NAMALWA (cell line): ENCODE results near the gene HPDL.
A peak's percentile ranks its signal among the peaks of the same experiment; 100 is the strongest.
"Not testable (repeated sequence)": the region's sequence is repeated elsewhere in the genome, so short reads cannot be mapped to it uniquely, and the experiment has no call there.

Experiments
- DNase-seq: peaks from one replicate; pipeline ENCODE4 v3.0.0-alpha.2; 2015; ENCODE audit warnings: low spot score

HPDL gene

DNA sequence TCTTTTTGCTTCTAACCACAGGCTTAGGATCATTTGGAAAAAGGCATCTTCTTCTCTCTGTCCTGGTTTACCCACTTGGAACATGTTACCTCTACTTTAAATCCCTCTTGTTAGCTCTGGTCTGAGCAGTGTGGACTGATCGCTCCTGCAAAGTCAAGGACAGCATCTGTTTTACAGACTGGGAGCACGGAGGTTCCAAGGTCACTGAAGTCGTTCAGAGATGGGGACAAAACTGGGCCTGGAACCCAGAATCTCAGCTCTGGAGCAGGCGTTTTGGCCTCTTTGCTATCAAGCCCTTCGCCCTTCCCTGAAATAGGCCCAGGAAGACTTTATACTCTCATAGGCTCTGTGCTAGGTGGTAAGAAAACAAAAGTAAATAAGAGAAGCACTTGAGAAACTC lies 24.8 kb downstream of the HPDL start:
- no peak for DNase-seq

DNA sequence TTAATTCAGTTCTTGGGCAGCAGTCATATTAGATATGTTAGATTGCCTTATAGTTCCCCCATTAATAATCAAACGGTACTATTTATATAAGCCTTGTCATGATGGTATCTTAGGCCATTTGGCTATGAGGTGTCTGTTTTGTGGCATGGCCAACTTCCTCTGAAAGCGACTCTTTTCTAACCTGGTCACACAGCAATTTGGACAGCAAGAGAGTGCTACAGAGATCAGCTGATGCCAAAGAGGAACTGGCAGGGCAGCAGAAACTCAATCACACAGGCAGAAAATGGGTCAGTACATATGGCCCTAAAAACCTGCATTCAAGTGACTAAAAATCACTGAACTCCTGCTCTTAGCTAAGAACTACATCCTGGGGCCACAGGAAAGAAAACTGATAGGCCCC lies 27.0 kb downstream of the HPDL start:
- DNase-seq, result no peak

DNA sequence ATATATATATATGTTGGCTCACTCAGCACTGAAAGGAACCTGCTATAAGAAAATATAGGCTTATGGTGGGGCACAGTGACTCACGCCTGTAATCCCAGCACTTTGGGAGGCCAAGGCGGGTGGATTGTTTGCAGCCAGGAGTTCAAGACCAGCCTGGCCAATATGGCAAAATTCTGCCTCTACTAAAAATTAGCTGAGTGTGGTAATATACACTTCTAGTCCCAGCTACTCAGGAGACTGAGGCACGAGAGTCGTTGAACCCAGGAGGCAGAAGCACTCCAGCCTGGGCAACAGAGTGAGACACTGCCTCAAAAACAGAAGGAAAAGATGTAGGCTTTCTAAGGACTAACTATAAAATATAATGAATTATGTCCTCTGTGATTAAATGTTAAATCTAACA lies 28.1 kb downstream of the HPDL start:
- no peak for DNase-seq

DNA sequence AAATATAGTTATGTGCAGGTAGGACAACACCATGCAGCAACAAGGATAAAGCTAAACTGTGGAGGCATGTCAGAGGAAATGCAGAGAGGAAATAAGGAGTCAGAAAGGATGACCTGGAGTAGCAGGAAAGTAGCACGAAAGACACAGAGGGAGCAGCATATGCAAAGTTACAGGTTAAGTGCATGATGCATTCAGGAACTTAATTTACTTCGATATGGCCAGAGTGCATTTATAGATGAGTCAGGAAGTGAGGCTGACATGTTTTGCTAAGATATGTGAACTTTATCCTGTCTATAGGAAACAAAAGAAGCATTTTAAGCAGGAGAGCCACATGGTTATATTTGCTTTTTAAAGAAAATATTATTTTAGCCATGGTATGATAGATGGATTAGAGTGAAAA lies 29.0 kb downstream of the HPDL start:
- DNase-seq, result no peak

- DNase-seq, result no peak
Observed at GRCh38 chr1:45356186-45356585, 29.5 kb downstream of the HPDL start.

GRCh38 chr1:45359882-45360513 lies 33.3 kb downstream of the HPDL start:
- DNase-seq, result peak; percentile 72

- DNase-seq, result not testable (repeated sequence)
Observed at GRCh38 chr1:45360981-45361380, 34.3 kb downstream of the HPDL start.

DNA sequence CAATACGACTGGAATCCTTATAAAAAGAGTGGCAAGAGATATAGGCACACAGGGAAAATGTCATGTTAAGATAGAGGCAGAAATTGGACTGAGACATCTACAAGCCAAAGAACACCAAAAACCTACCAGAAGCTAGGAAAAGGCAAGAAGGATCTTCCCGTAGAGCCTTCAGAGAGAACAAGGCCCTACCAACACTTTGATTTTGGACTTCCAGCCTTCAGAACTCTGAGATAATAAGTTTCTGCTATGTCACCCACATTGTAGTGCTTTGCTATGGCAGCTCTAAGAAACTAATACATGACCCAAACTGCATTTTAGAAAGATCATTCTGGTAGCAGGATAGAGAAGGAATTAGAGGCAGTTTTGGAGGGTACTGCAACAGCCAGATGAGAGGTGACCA lies 37.6 kb downstream of the HPDL start:
- DNase-seq, result no peak

- no peak for DNase-seq
Observed at GRCh38 chr1:45365051-45365450, 38.4 kb downstream of the HPDL start.

GRCh38 chr1:45370575-45370974 lies 43.9 kb downstream of the HPDL start:
- no peak for DNase-seq

DNA sequence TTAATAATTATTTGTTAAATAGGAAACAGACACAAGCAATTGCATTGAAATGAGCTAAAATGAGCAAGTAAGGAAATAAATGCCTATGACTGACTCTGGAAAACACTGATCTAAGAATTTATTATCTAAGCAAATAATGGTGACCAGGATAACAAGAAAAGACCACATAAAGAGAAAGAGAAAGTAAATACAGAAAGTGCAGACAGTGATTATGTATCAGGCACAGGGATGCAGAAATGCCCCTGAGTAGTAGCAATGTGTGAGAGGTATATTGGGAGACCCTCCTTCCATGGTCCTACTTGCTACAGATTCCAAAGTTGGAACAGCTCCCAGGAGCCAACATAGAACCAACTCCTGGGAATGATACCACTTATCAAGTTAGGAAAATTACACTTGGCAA lies 46.9 kb downstream of the HPDL start:
- no peak for DNase-seq

DNA sequence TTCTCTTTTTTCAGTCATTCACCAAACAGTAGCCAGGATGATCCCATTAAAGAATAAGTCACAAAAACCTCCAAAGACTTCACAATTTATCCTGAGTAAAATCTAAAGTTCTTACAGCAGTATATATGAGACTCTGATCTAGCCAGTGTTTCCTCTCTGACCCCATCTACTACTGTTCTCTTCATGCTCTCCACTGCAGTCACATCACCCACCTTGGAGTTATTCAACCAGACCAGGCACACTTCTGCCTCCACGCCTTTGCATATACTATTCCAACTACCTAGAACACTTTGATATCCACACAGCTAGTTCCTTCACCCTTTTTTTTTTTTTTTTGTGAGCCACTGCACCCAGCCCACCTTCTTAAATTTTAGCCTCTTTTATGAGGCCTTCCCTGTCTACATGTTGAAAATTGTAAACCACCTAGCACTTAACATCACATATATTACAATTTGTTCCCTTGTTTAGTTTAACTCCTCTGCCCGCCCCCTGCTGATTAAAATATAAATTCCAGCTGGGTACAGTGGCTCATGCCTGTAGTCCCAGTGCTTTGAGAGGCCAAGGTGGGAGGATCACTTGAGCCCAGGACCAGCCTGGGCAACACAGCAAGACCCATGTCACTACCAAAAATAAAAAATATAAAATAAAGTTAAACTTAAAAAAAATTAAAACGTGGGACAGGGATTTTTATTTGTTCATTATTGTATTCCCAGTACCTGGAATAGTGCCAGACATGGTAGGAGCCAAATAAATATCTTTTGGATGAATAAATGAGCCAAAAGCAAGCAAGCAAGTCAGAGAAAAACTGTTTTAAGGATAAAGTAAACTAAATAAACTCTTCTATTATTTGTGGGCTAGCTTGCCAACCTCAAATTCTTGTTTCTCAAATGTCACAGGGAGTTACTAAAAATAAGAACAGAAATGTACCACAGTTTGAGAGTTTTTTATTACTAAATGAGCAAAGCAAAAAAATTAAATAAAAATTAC lies 48.7 kb downstream of the HPDL start:
- peak; percentile 34 for DNase-seq

DNA sequence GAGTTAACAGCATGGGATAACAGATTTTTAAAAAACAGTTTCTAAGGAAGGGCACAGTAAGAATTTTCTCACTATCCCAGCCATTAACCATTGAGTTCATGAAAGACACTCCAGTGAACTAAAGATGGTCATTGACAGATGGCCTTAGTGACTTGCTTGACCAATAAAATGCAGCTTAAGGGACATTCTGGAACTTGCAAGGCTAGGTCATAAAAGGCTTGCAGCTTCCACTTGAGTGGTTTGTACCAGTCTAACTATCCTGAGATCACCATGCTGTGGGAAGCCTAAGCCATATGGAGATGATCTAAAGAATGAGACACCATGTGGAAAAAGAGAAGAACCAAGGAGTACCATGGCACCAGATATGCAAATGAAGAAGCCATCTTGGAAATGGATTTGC lies 51.5 kb downstream of the HPDL start:
- no peak for DNase-seq
